AML-193 (cell line): ENCODE results near the gene CYP2C8.
"Not testable (repeated sequence)": the region's sequence is repeated elsewhere in the genome, so short reads cannot be mapped to it uniquely, and the experiment has no call there.

Source experiments
- DNase-seq, 2 experiments: peaks; one replicate each; lab custom pipeline; 2025; lab: John Stamatoyannopoulos, UW

CYP2C8 gene

GRCh38 chr10:95069286-95069685 lies at the start of gene CYP2C8:
CYP2C8 (minus strand) TSS chr10:95069497; CDS start chr10:95069402, 95 bp downstream.
- no peak for DNase-seq

GRCh38 chr10:95116869-95117269 lies 47.6 kb upstream of the CYP2C8 start:
- no peak for DNase-seq

GRCh38 chr10:95110823-95111222 lies 41.5 kb upstream of the CYP2C8 start:
- DNase-seq = not testable (repeated sequence)

- DNase-seq = no peak
These were observed 28.5 kb upstream of the CYP2C8 start for GRCh38 chr10:95097805-95098204.

- no peak for DNase-seq
These were observed 26.8 kb upstream of the CYP2C8 start for GRCh38 chr10:95096143-95096542.

- not testable (repeated sequence) for DNase-seq
These were observed 10.3 kb upstream of the CYP2C8 start for GRCh38 chr10:95079626-95080025.

GRCh38 chr10:95077556-95077955 lies 8.3 kb upstream of the CYP2C8 start:
- DNase-seq = no peak

GRCh38 chr10:95071107-95071660 lies 1.9 kb upstream of the CYP2C8 start:
- DNase-seq = no peak

- DNase-seq = not testable (repeated sequence)
These were observed 5.2 kb downstream of the CYP2C8 start for GRCh38 chr10:95064125-95064524.

GRCh38 chr10:95056744-95057363 lies 12.4 kb downstream of the CYP2C8 start:
- no peak for DNase-seq

- no peak for DNase-seq
These were observed 19.4 kb downstream of the CYP2C8 start for GRCh38 chr10:95049919-95050318.

GRCh38 chr10:95048206-95048605 lies 21.1 kb downstream of the CYP2C8 start:
- no peak for DNase-seq

GRCh38 chr10:95039281-95039680 lies 30.0 kb downstream of the CYP2C8 start:
- DNase-seq = no peak

GRCh38 chr10:95035332-95036295 lies 33.7 kb downstream of the CYP2C8 start:
- no peak for DNase-seq

- DNase-seq = no peak
These were observed 34.9 kb downstream of the CYP2C8 start for GRCh38 chr10:95034401-95034800.

GRCh38 chr10:95031656-95032055 lies 37.6 kb downstream of the CYP2C8 start:
- DNase-seq = no peak

GRCh38 chr10:95026461-95026860 lies 42.8 kb downstream of the CYP2C8 start:
- no peak for DNase-seq

- no peak for DNase-seq
These were observed 71.5 kb downstream of the CYP2C8 start for GRCh38 chr10:94997741-94998174.

- no peak for DNase-seq
These were observed 76.5 kb downstream of the CYP2C8 start for GRCh38 chr10:94992811-94993210.

GRCh38 chr10:94991243-94991888 lies 77.9 kb downstream of the CYP2C8 start:
- no peak for DNase-seq

- no peak for DNase-seq
These were observed 80.1 kb downstream of the CYP2C8 start for GRCh38 chr10:94989192-94989591.
